ENCODE measurements around the gene LRRC71. TPM values are rescaled to one million over a fixed set of nuclear protein-coding genes. Genes with fewer than 3 reads are reported as not detected.

LRRC71 gene
- total RNA-seq, 1 experiment from 2014 or later, result not detected

- CTCF ChIA-PET, result interaction anchor here (0.6 to 14.2 kb wide), 10 partner anchors 11 to 543 kb away, joined by 3 to 284 read pairs (median 4); partner anchors contain the start of gene PEAR1
- no peak overlapping the region for H3K27ac Mint-ChIP-seq (ENCODE audit: low read depth, unreplicated experiment)
- no peak for TF ChIP-seq CTCF (IDR thresholded peaks at IDR 0.05; ENCODE audit: unreplicated experiment)
- no peak overlapping the region for H3K4me3 Mint-ChIP-seq (ENCODE audit: unreplicated experiment)
- H3K36me3 Mint-ChIP-seq (ENCODE audit: insufficient read depth, unreplicated experiment), result no peaks in the 10 kb centered on the region
- no peaks in the 10 kb centered on the region for H3K4me1 Mint-ChIP-seq (ENCODE audit: insufficient read depth, unreplicated experiment)
- BruUV-seq (replicated peaks), result no TSS peak
- no peak for DNase-seq (ENCODE audit: unreplicated experiment)
- no peaks in the 10 kb centered on the region for H3K9me3 Mint-ChIP-seq (ENCODE audit: unreplicated experiment)
- peaks cover 60% of the 10 kb centered on the region for H3K27me3 Mint-ChIP-seq (ENCODE audit: insufficient read depth, unreplicated experiment)
- intact Hi-C loops (cut with micrococcal nuclease), result no loop called here
- POLR2A ChIA-PET, result interaction anchor here (0.6 to 0.8 kb wide), 2 partner anchors 46 to 77 kb away, joined by 3 to 4 read pairs; no protein-coding TSS in a partner anchor
Measured at GRCh38 chr1:156879876-156880275, 40.6 kb upstream of the LRRC71 start.

GRCh38 chr1:156880473-156880872 lies 40.0 kb upstream of the LRRC71 start:
- ChIA-PET POLR2A (interaction anchor here (0.6 to 0.8 kb wide), 2 partner anchors 14 to 78 kb away, joined by 3 read pairs; no protein-coding TSS in a partner anchor), CTCF (interaction anchor here (0.6 to 14.2 kb wide), 13 partner anchors 10 to 543 kb away, joined by 3 to 284 read pairs (median 4); partner anchors contain the start of gene PEAR1)
- Mint-ChIP-seq H3K27ac (ENCODE audit: low read depth, unreplicated experiment) (no peak overlapping the region), H3K9me3 (ENCODE audit: unreplicated experiment) (no peaks in the 10 kb centered on the region), H3K4me3 (ENCODE audit: unreplicated experiment) (no peak overlapping the region), H3K4me1 (ENCODE audit: insufficient read depth, unreplicated experiment) (no peaks in the 10 kb centered on the region), H3K36me3 (ENCODE audit: insufficient read depth, unreplicated experiment) (no peaks in the 10 kb centered on the region), H3K27me3 (ENCODE audit: insufficient read depth, unreplicated experiment) (peaks cover 60% of the 10 kb centered on the region)
- intact Hi-C loops (cut with micrococcal nuclease), result no loop called here
- TF ChIP-seq CTCF (IDR thresholded peaks at IDR 0.05; ENCODE audit: unreplicated experiment), result no peak
- no peak for DNase-seq (ENCODE audit: unreplicated experiment)
- BruUV-seq (replicated peaks), result no TSS peak

GRCh38 chr1:156881101-156881500 lies 39.3 kb upstream of the LRRC71 start:
- no peak for DNase-seq (ENCODE audit: unreplicated experiment)
- H3K27ac Mint-ChIP-seq (ENCODE audit: low read depth, unreplicated experiment), result no peak overlapping the region
- ChIA-PET CTCF (interaction anchor here (0.6 to 14.2 kb wide), 9 partner anchors 10 to 191 kb away, joined by 3 to 284 read pairs (median 4); partner anchors contain the start of gene PEAR1), POLR2A (interaction anchor here (0.6 kb wide), 1 partner anchor 15 kb away, joined by 3 read pairs; no protein-coding TSS in a partner anchor)
- H3K27me3 Mint-ChIP-seq (ENCODE audit: insufficient read depth, unreplicated experiment), result peaks cover 65% of the 10 kb centered on the region
- intact Hi-C loops (cut with micrococcal nuclease), result no loop called here
- no peak overlapping the region for H3K4me3 Mint-ChIP-seq (ENCODE audit: unreplicated experiment)
- TF ChIP-seq CTCF (IDR thresholded peaks at IDR 0.05; ENCODE audit: unreplicated experiment), result no peak
- no peaks in the 10 kb centered on the region for H3K4me1 Mint-ChIP-seq (ENCODE audit: insufficient read depth, unreplicated experiment)
- H3K36me3 Mint-ChIP-seq (ENCODE audit: insufficient read depth, unreplicated experiment), result no peaks in the 10 kb centered on the region
- no peaks in the 10 kb centered on the region for H3K9me3 Mint-ChIP-seq (ENCODE audit: unreplicated experiment)
- no TSS peak for BruUV-seq (replicated peaks)

GRCh38 chr1:156881663-156882062 lies 38.8 kb upstream of the LRRC71 start:
- Mint-ChIP-seq H3K9me3 (ENCODE audit: unreplicated experiment) (no peaks in the 10 kb centered on the region), H3K4me1 (ENCODE audit: insufficient read depth, unreplicated experiment) (no peaks in the 10 kb centered on the region), H3K4me3 (ENCODE audit: unreplicated experiment) (no peak overlapping the region), H3K36me3 (ENCODE audit: insufficient read depth, unreplicated experiment) (no peaks in the 10 kb centered on the region), H3K27me3 (ENCODE audit: insufficient read depth, unreplicated experiment) (peaks cover 70% of the 10 kb centered on the region), H3K27ac (ENCODE audit: low read depth, unreplicated experiment) (no peak overlapping the region)
- BruUV-seq (replicated peaks), result no TSS peak
- intact Hi-C loops (cut with micrococcal nuclease), result no loop called here
- ChIA-PET CTCF (interaction anchor here (1.0 to 14.2 kb wide), 6 partner anchors 9 to 192 kb away, joined by 4 to 284 read pairs (median 4); partner anchors contain the start of gene PEAR1), POLR2A (no interaction called here)
- no peak for DNase-seq (ENCODE audit: unreplicated experiment)
- TF ChIP-seq CTCF (IDR thresholded peaks at IDR 0.05; ENCODE audit: unreplicated experiment), result no peak
